ENCODE data around the gene PPP2R3A. TPM values are rescaled to one million over a fixed set of nuclear protein-coding genes. Genes with fewer than 3 reads are reported as not detected.
"Not testable (repeated sequence)": the region's sequence is repeated elsewhere in the genome, so short reads cannot be mapped to it uniquely, and the experiment has no call there.

PPP2R3A gene
- total and polyA plus RNA-seq, 9 donors = 4.6 to 17.7 (median 12.2) TPM

DNA sequence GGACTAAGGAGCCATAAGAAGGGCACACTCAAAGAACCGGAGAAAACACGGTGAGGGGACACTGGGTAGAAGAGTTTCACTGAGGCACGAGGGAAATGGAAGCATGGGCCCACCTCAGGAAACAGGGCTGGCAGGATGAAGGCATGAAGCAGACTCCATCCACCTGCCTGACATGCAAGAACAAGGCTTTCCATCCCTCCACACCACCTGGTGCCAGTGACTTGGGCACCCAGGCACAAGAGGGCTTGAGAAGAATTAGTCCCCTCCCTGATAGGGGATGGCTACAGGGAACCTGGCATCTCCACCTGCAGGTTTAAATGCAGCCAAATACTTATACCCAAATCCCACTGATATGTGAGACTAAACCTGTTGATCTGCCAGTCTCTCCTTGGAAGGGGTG is 38.9 kb upstream of the PPP2R3A start:
- no peak for DNase-seq
- WGBS, 3 donors = 96 to 100% (median 96%) methylated on average over 3 of the region's 3 CpGs
- TF ChIP-seq, protein P1, sequence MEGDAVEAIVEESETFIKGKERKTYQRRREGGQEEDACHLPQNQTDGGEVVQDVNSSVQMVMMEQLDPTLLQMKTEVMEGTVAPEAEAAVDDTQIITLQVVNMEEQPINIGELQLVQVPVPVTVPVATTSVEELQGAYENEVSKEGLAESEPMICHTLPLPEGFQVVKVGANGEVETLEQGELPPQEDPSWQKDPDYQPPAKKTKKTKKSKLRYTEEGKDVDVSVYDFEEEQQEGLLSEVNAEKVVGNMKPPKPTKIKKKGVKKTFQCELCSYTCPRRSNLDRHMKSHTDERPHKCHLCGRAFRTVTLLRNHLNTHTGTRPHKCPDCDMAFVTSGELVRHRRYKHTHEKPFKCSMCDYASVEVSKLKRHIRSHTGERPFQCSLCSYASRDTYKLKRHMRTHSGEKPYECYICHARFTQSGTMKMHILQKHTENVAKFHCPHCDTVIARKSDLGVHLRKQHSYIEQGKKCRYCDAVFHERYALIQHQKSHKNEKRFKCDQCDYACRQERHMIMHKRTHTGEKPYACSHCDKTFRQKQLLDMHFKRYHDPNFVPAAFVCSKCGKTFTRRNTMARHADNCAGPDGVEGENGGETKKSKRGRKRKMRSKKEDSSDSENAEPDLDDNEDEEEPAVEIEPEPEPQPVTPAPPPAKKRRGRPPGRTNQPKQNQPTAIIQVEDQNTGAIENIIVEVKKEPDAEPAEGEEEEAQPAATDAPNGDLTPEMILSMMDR (IDR thresholded peaks at IDR 0.05) = no peak
- TF ChIP-seq EP300 (IDR thresholded peaks at IDR 0.05) (no peak), POLR2A (IDR thresholded peaks at IDR 0.05) (no peak)

DNA sequence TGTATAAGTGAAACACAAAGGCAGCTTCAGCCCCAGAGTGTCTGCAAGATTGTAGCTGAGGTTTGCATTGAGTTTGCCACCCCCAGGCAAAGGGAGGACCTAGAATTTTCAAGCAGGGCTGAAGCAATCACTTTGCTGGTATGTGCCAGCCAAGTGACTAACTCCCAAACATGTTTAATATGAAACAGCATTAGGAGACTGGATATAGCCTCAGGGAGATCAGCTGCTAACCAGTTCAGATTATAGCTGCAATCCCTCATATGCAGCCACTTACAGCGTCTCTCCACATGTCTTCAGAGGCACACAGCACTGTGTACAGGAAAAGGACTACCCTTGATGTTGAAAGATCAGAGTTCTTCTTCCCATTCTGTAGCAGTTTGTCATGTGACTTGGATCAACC is 38.4 kb upstream of the PPP2R3A start:
- TF ChIP-seq POLR2A (IDR thresholded peaks at IDR 0.05) = no peak
- TF ChIP-seq, protein P1 (IDR thresholded peaks at IDR 0.05) = no peak
- no peak for TF ChIP-seq EP300 (IDR thresholded peaks at IDR 0.05)
- no peak overlapping the region for H3K27ac ChIP-seq
- DNase-seq = no peak
- no peaks in the 10 kb centered on the region for H3K4me1 ChIP-seq (ENCODE audit: insufficient read depth)
- H3K9me3 ChIP-seq = no peaks in the 10 kb centered on the region
- no peaks in the 10 kb centered on the region for H3K36me3 ChIP-seq
- 86 to 91% (median 86%) methylated on average over 1 of the region's 1 CpG for WGBS, 3 donors
- no peak overlapping the region for H3K4me3 ChIP-seq
- intact Hi-C loops (cut with DNase I) = no loop called here
- no peaks in the 10 kb centered on the region for H3K27me3 ChIP-seq

More for the DNA sequence above, 38.9 kb upstream of the PPP2R3A start:
- no peak overlapping the region for H3K27ac ChIP-seq
- no peaks in the 10 kb centered on the region for H3K27me3 ChIP-seq
- no peaks in the 10 kb centered on the region for H3K9me3 ChIP-seq
- intact Hi-C loops (cut with DNase I) = no loop called here
- H3K4me3 ChIP-seq = no peak overlapping the region
- no peaks in the 10 kb centered on the region for H3K36me3 ChIP-seq
- no peaks in the 10 kb centered on the region for H3K4me1 ChIP-seq (ENCODE audit: insufficient read depth)

DNA sequence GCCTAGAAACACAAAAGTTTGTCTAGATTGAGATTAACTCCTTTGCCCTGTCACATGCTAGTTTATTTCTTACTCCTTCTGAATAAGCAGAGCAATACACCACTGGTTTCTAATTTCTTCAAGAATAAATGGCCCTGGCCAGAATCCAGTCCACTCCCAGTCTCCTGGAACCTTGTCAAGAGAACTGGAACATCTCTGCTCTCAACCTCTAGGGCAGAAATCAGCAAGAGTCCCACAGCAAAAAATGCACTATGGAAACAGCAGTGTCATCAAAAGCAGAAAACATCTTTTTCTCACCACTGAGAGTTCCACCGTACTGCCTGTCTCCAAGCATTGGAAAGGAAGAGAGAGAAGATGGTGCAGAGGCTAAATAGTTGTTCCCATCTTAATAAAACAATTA is 35.9 kb upstream of the PPP2R3A start:
- peak; percentile 26 to 64 (median 49) for DNase-seq

DNA sequence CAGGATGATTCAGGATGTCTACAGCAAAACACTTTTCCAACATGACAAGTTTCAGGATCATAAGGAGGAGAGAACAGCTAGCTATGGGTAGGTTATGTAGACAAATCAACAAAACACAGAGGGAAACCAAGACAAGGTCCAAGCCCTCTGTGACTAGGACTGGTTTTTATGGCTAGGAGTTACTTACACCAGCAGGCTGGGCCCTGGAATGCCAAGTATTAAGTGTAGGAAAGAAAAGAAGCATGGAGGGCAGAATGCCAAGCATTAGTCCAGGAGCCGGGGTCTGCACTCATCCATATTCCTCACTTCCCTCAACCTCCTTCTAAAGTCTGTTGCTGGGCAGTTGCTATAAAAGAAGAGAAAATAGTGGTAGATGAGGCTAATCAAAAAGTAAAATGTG is 35.3 kb upstream of the PPP2R3A start:
- Histone ChIP-seq H3K9me3 (no peaks in the 10 kb centered on the region), H3K36me3 (no peaks in the 10 kb centered on the region), H3K4me1 (ENCODE audit: insufficient read depth) (no peaks in the 10 kb centered on the region), H3K27me3 (no peaks in the 10 kb centered on the region), H3K4me3 (no peak overlapping the region), H3K27ac (no peak overlapping the region)
- TF ChIP-seq POLR2A (IDR thresholded peaks at IDR 0.05) (no peak), EP300 (IDR thresholded peaks at IDR 0.05) (no peak)
- TF ChIP-seq, protein P1 (IDR thresholded peaks at IDR 0.05) = no peak
- WGBS, 3 donors = 23 to 41% (median 29%) methylated on average over 1 of the region's 1 CpG
- intact Hi-C loops (cut with DNase I) = no loop called here
- no peak for DNase-seq

More for the DNA sequence above, 35.9 kb upstream of the PPP2R3A start:
- Histone ChIP-seq H3K9me3 (no peaks in the 10 kb centered on the region), H3K27ac (no peak overlapping the region), H3K4me1 (ENCODE audit: insufficient read depth) (no peaks in the 10 kb centered on the region), H3K36me3 (no peaks in the 10 kb centered on the region), H3K4me3 (no peak overlapping the region), H3K27me3 (no peaks in the 10 kb centered on the region)
- intact Hi-C loops (cut with DNase I) = no loop called here
- 0 to 28% (median 17%) methylated on average over 1 of the region's 1 CpG for whole genome bisulfite sequencing, 3 donors
- TF ChIP-seq, protein P1 (IDR thresholded peaks at IDR 0.05) = no peak
- TF ChIP-seq EP300 (IDR thresholded peaks at IDR 0.05) (no peak), POLR2A (IDR thresholded peaks at IDR 0.05) (no peak)

DNA sequence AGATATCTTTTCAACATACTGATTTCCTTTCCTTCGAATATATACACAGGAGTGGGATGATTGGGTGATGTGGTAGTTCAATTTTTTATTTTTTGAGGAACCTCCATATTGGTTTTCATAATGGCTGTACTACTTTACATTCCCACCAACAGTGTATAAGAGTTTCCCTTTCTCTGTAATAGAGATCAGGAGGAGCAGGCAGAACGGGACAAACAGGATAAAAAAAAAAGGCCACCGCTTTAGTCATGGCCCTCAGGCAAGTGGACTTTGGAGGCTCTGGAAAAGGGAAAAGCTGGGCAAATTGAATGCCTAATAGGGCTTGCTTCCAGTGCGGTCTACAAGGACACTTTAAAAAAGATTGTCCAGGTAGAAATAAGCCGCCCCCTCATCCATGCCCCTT is 30.4 kb upstream of the PPP2R3A start:
- H3K27me3 ChIP-seq; intact Hi-C loops (cut with DNase I): not testable (repeated sequence)
- 85 to 90% (median 88%) methylated on average over 5 of the region's 5 CpGs for WGBS, 3 donors

DNA sequence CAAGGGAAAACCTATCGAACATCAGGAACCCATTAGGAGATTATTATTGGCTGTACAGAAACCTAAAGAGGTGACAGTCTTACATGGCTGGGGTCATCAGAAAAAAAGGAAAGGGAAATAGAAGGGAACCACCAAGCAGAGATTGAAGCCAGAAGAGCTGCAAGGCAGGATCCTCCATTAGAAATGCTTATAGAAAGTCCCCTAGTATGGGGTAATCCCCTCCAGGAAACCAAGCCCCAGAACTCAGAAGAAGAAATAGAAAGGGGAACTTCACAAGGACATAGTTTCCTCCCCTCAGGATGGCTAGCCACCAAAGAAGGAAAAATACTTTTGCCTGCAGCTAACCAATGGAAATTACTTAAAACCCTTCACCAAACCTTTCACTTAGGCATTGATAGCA is 27.8 kb upstream of the PPP2R3A start:
- DNase-seq; H3K4me1 ChIP-seq (ENCODE audit: insufficient read depth); H3K27me3 ChIP-seq; H3K9me3 ChIP-seq; H3K27ac ChIP-seq; intact Hi-C loops (cut with DNase I); H3K36me3 ChIP-seq; H3K4me3 ChIP-seq: not testable (repeated sequence)
- 90 to 96% (median 93%) methylated on average over 1 of the region's 1 CpG for WGBS, 3 donors

More for the DNA sequence above, 30.4 kb upstream of the PPP2R3A start:
- not testable (repeated sequence) for H3K36me3 ChIP-seq; H3K9me3 ChIP-seq; DNase-seq; H3K27ac ChIP-seq; H3K4me1 ChIP-seq (ENCODE audit: insufficient read depth); H3K4me3 ChIP-seq

Measured in ovary (tissue), 9 donors.